Thoracic aorta (tissue), 2 donors: Measurements from ENCODE around the gene OR51G1. TPM values are rescaled to one million over a fixed set of nuclear protein-coding genes. Genes with fewer than 3 reads are reported as not detected.
"Not testable (repeated sequence)": the region's sequence is repeated elsewhere in the genome, so short reads cannot be mapped to it uniquely, and the experiment has no call there.

Source experiments
- ATAC-seq: fragments of 150-250 bp; one replicate; pipeline ENCODE4 v1.8.0; 2017; ENCODE audit warnings: low read depth; ENCODE audit not compliant: insufficient number of reproducible peaks, low FRiP score
- DNase-seq: peaks from one replicate; pipeline ENCODE4 v3.0.0-alpha.2; 2020; ENCODE audit warnings: low spot score
- H3K27ac ChIP-seq, 2 donors: fragments of 200-600 bp; sonication (generic); 1 replicate in 1 of 2; 2 replicates in 1 of 2; pipeline ENCODE4 v1.5.1; 2016; ENCODE audit warnings: mild to moderate bottlenecking in 2 of 2, moderate library complexity in 2 of 2
- H3K27me3 ChIP-seq: fragments of 200-600 bp; sonication (generic); replicated peaks from 2 replicates; pipeline ENCODE4 v1.6.0; 2016; ENCODE audit warnings: mild to moderate bottlenecking; ENCODE audit not compliant: insufficient read depth
- H3K36me3 ChIP-seq: fragments of 200-600 bp; sonication (generic); one replicate; pipeline ENCODE4 v1.5.1; 2016
- H3K4me1 ChIP-seq, 2 donors: fragments of 200-600 bp; sonication (generic); 1 replicate in 1 of 2; 2 replicates in 1 of 2; pipeline versions ENCODE4 v1.5.1 to v1.6.0; 2016; ENCODE audit warnings: low read depth in 2 of 2, mild to moderate bottlenecking in 1 of 2; ENCODE audit not compliant: control insufficient read depth in 1 of 2
- H3K4me3 ChIP-seq: fragments of 200-600 bp; sonication (generic); 2 replicates; pipeline ENCODE4 v1.5.1; 2016; ENCODE audit warnings: mild to moderate bottlenecking
- H3K9me3 ChIP-seq: fragments of 200-600 bp; sonication (generic); 2 replicates; pipeline ENCODE4 v1.5.1; 2016
- CTCF ChIP-seq: fragments of 200-600 bp; sonication (generic); IDR thresholded peaks from one replicate; pipeline ENCODE4 v1.5.1; 2019; ENCODE audit warnings: antibody characterized with exemption
- total RNA-seq, 2 donors: library from RNA; depleted of rRNA; stranded (reverse); fragments of >200 nt; gene quantifications; one replicate each; pipeline versions ENCODE4 v1.1.0 to v1.2.3, GENCODE V29; 2016

The OR51G1 gene
- total RNA-seq, result not detected

GRCh38 chr11:4924239-4924638 lies at the start of gene OR51G1:
TSS of gene OR51G1 (minus strand) at chr11:4924339. CDS start at chr11:4924339, 0 bp downstream.
- Histone ChIP-seq H3K27ac (no peak within 1 kb of the TSS), H3K36me3 (no peaks in the 10 kb centered on the region), H3K9me3 (no peaks in the 10 kb centered on the region), H3K27me3 (no peaks in the 10 kb centered on the region), H3K4me1 (no peaks in the 10 kb centered on the region), H3K4me3 (no peak within 1 kb of the TSS)
- TF ChIP-seq CTCF, result no peak
- no peak for DNase-seq
- ATAC-seq, result no peak

- Histone ChIP-seq H3K9me3 (no peaks in the 10 kb centered on the region), H3K36me3 (no peaks in the 10 kb centered on the region), H3K4me1 (no peaks in the 10 kb centered on the region), H3K4me3 (no peak overlapping the region), H3K27me3 (no peaks in the 10 kb centered on the region), H3K27ac (no peak overlapping the region)
- DNase-seq (no peak), ATAC-seq (no peak)
- TF ChIP-seq CTCF, result no peak
Measured at GRCh38 chr11:4962816-4963215, 38.7 kb upstream of the OR51G1 start.

- TF ChIP-seq CTCF, result no peak
- Histone ChIP-seq H3K27ac (no peak overlapping the region), H3K4me3 (no peak overlapping the region)
Measured at GRCh38 chr11:4960877-4961276, 36.7 kb upstream of the OR51G1 start.

GRCh38 chr11:4957396-4957795 lies 33.3 kb upstream of the OR51G1 start:
- H3K4me1 ChIP-seq, result no peaks in the 10 kb centered on the region
- ATAC-seq, result no peak
- no peaks in the 10 kb centered on the region for H3K27me3 ChIP-seq
- no peak for TF ChIP-seq CTCF
- no peaks in the 10 kb centered on the region for H3K9me3 ChIP-seq
- H3K27ac ChIP-seq, result no peak overlapping the region
- no peaks in the 10 kb centered on the region for H3K36me3 ChIP-seq
- DNase-seq, result no peak
- H3K4me3 ChIP-seq, result no peak overlapping the region

More at GRCh38 chr11:4960877-4961276, 36.7 kb upstream of the OR51G1 start:
- ATAC-seq, result no peak
- DNase-seq, result no peak
- Histone ChIP-seq H3K9me3 (no peaks in the 10 kb centered on the region), H3K4me1 (no peaks in the 10 kb centered on the region), H3K36me3 (no peaks in the 10 kb centered on the region), H3K27me3 (no peaks in the 10 kb centered on the region)

- H3K4me1 ChIP-seq, ATAC-seq, H3K27me3 ChIP-seq, H3K9me3 ChIP-seq, H3K27ac ChIP-seq, DNase-seq, H3K36me3 ChIP-seq, H3K4me3 ChIP-seq: not testable (repeated sequence)
Measured at GRCh38 chr11:4955613-4956012, 31.5 kb upstream of the OR51G1 start, which contains the start of gene OR51A2. TSS of gene OR51A2 (minus strand) at chr11:4955713. CDS start at chr11:4955713, 0 bp downstream.

GRCh38 chr11:4947505-4947904 lies 23.4 kb upstream of the OR51G1 start, which contains the start of gene OR51A4:
TSS of gene OR51A4 (minus strand) at chr11:4947605. CDS start at chr11:4947100, 505 bp downstream.
- H3K27ac ChIP-seq, result no peak within 1 kb of the TSS
- no peak for TF ChIP-seq CTCF
- H3K36me3 ChIP-seq, result no peaks in the 10 kb centered on the region
- no peaks in the 10 kb centered on the region for H3K4me1 ChIP-seq
- no peaks in the 10 kb centered on the region for H3K27me3 ChIP-seq
- no peak for ATAC-seq
- no peak for DNase-seq
- H3K4me3 ChIP-seq, result no peak within 1 kb of the TSS
- no peaks in the 10 kb centered on the region for H3K9me3 ChIP-seq
